Endothelial cell of umbilical vein (primary cell): ENCODE measurements around the gene OPRD1. TPM values are rescaled to one million over a fixed set of nuclear protein-coding genes. Genes with fewer than 3 reads are reported as not detected.

Source experiments
- BruUV-seq: library from RNA; stranded (reverse); fragments of 400-500 nt; replicated peaks from 2 replicates; lab custom pipeline; 2021; lab: Mats Ljungman, UMichigan
- CTCF ChIA-PET: fragments of 300-600, 350-600 bp; sonication (Branson Sonifier 250); formaldehyde crosslinking; loops from one replicate; lab custom pipeline; 2021; ENCODE audit warnings: antibody characterized with exemption, inconsistent platforms; lab: Charles Lee
- POLR2A ChIA-PET: fragments of 300-600, 350-600 bp; sonication (Branson Sonifier 250); formaldehyde crosslinking; loops from one replicate; lab custom pipeline; 2021; ENCODE audit warnings: antibody characterized with exemption, inconsistent platforms; lab: Charles Lee
- DNase-seq: peaks from one replicate; pipeline ENCODE4 v3.0.0-alpha.2; 2011; ENCODE audit warnings: low read depth, low spot score
- FAIRE-seq: peaks from 2 replicates; lab custom pipeline; 2011; peaks lifted over from hg19 to GRCh38; lab: Jason Lieb, UNC
- H2AFZ ChIP-seq: 2 replicates; pipeline ENCODE4 v1.6.0; 2012; ENCODE audit warnings: low read depth, low read length, control low read depth, inconsistent platforms
- H3K27ac ChIP-seq: 2 replicates; pipeline ENCODE4 v1.5.1; 2011; ENCODE audit warnings: low read depth, mild to moderate bottlenecking, control low read depth, low read length, moderate library complexity; ENCODE audit not compliant: insufficient read depth
- H3K27me3 ChIP-seq, 2 experiments: 2 replicates each; pipeline versions ENCODE4 v1.6.0 to v1.6.1; 2011; ENCODE audit warnings: low read length in 2 of 2, mixed read lengths in 1 of 2; ENCODE audit not compliant: control insufficient read depth in 2 of 2, insufficient read depth in 2 of 2
- H3K36me3 ChIP-seq, 2 experiments: 2 replicates in 1 of 2; 3 replicates in 1 of 2; pipeline ENCODE4 v1.5.1; 2011; ENCODE audit warnings: low read length in 2 of 2, mild to moderate bottlenecking in 1 of 2, moderate library complexity in 1 of 2; ENCODE audit not compliant: control insufficient read depth in 2 of 2, insufficient read depth in 2 of 2; ENCODE audit errors: extremely low read depth in 1 of 2
- H3K4me1 ChIP-seq: 3 replicates; pipeline ENCODE4 v1.5.1; 2011; ENCODE audit warnings: mild to moderate bottlenecking, low read length; ENCODE audit not compliant: control insufficient read depth, insufficient read depth; ENCODE audit errors: extremely low read depth
- H3K4me2 ChIP-seq: 2 replicates; pipeline ENCODE4 v1.6.1; 2011; ENCODE audit warnings: low read length, control low read depth, mixed read lengths; ENCODE audit not compliant: insufficient read depth
- H3K4me3 ChIP-seq, 3 experiments: fragments of 200-600 bp in 1 of 3; sonication (generic), shearing (Covaris generic) in 1 of 3; replicated peaks in 1 of 3; 2 replicates each; pipeline ENCODE4 v1.5.1; 2011 to 2016; ENCODE audit warnings: control low read depth in 3 of 3, low read length in 3 of 3, mild to moderate bottlenecking in 2 of 3, inconsistent platforms in 1 of 3, low read depth in 1 of 3, moderate library complexity in 1 of 3; ENCODE audit not compliant: insufficient read depth in 1 of 3
- H3K79me2 ChIP-seq: 2 replicates; pipeline ENCODE4 v1.6.0; 2012; ENCODE audit warnings: low read length, inconsistent platforms; ENCODE audit not compliant: control insufficient read depth, insufficient read depth
- H3K9ac ChIP-seq: replicated peaks from 2 replicates; pipeline ENCODE3; 2011; ENCODE audit warnings: low read length, control low read depth; ENCODE audit not compliant: insufficient read depth; ENCODE audit errors: extremely low read depth
- H3K9me1 ChIP-seq: replicated peaks from 3 replicates; pipeline ENCODE4 v1.6.0; 2011; ENCODE audit warnings: mild to moderate bottlenecking, low read length; ENCODE audit not compliant: control insufficient read depth, insufficient read depth; ENCODE audit errors: extremely low read depth
- H3K9me3 ChIP-seq: replicated peaks from 2 replicates; pipeline ENCODE4 v1.5.1; 2012; ENCODE audit warnings: low read length, inconsistent platforms; ENCODE audit not compliant: control insufficient read depth, insufficient read depth
- H4K20me1 ChIP-seq: replicated peaks from 2 replicates; pipeline ENCODE3; 2011; ENCODE audit warnings: mild to moderate bottlenecking, low read length; ENCODE audit not compliant: control insufficient read depth, insufficient read depth; ENCODE audit errors: extremely low read depth
- EZH2 ChIP-seq: IDR thresholded peaks from 2 replicates; pipeline ENCODE4 v1.6.1; 2012; ENCODE audit warnings: borderline replicate concordance, low read depth, mild to moderate bottlenecking, moderate library complexity, low read length, inconsistent platforms; ENCODE audit not compliant: severe bottlenecking
- FOS ChIP-seq: IDR thresholded peaks from 2 replicates; pipeline ENCODE4 v1.6.1; 2011; ENCODE audit warnings: mild to moderate bottlenecking, low read length, moderate library complexity, borderline replicate concordance; ENCODE audit not compliant: insufficient read depth
- GATA2 ChIP-seq: IDR thresholded peaks from 2 replicates; pipeline ENCODE4 v1.7.0; 2011; ENCODE audit warnings: low read depth, mild to moderate bottlenecking, moderate library complexity, mixed read lengths, low read length; ENCODE audit not compliant: insufficient read length, insufficient read depth
- JUN ChIP-seq: IDR thresholded peaks from 2 replicates; pipeline ENCODE4 v1.6.1; 2011; ENCODE audit warnings: borderline replicate concordance, low read depth; ENCODE audit not compliant: insufficient read length, insufficient read depth
- MYC ChIP-seq: IDR thresholded peaks from one replicate; pipeline ENCODE4 v1.6.1; 2011; ENCODE audit warnings: mild to moderate bottlenecking, low read depth, low read length
- POLR2A ChIP-seq: IDR thresholded peaks from 2 replicates; pipeline ENCODE4 v1.6.1; 2012; ENCODE audit warnings: low read depth, mild to moderate bottlenecking, control low read depth, low read length
- POLR2AphosphoS5 ChIP-seq: IDR thresholded peaks from 2 replicates; pipeline ENCODE4 v1.6.1; 2012; ENCODE audit warnings: low read depth, mild to moderate bottlenecking, control low read depth, low read length, moderate library complexity; ENCODE audit not compliant: insufficient read depth
- dilution Hi-C: fragments of 300-500 bp; cut with MboI; formaldehyde crosslinking; loops from one replicate; pipeline ENCODE4 v1.15.0; 2019; ENCODE audit warnings: low sequenced_read_pairs; ENCODE audit not compliant: extremely low pct_ligation_motif_present
- intact Hi-C: fragments of 100-400 bp; cut with micrococcal nuclease; formaldehyde crosslinking; loops from one replicate; pipeline ENCODE4 v1.10.0; 2022
- polyA plus RNA-seq, 4 experiments: library from polyadenylated mRNA; depleted of rRNA in 3 of 4; stranded (reverse) in 3 of 4; unstranded in 1 of 4; fragments of >200 nt; gene quantifications; 2 replicates each; pipeline versions ENCODE4 v1.2.1 to v1.2.3, GENCODE V29; 2011 to 2012; ENCODE audit warnings: missing spikeins in 1 of 4
- total RNA-seq: library from RNA; stranded (reverse); gene quantifications from 2 replicates; pipeline ENCODE4 v1.2.3, GENCODE V29; 2021
- TF ChIP-seq, protein P1 (sequence below): IDR thresholded peaks from 2 replicates; pipeline ENCODE4 v1.6.1; 2011; ENCODE audit not compliant: insufficient read depth, insufficient read length
- TF ChIP-seq, protein P2 (sequence below), 2 donors: IDR thresholded peaks; 1 replicate in 1 of 2; 2 replicates in 1 of 2; pipeline ENCODE4 v1.5.1; 2011; ENCODE audit warnings: low read length in 2 of 2, mild to moderate bottlenecking in 2 of 2, moderate library complexity in 2 of 2, control low read depth in 1 of 2, inconsistent platforms in 1 of 2, low read depth in 1 of 2; ENCODE audit not compliant: insufficient read depth in 1 of 2; ENCODE audit errors: extremely low read depth in 1 of 2

The OPRD1 gene
- total and polyA plus RNA-seq, 2 donors (not counting 3 experiments of a cell fraction or from before 2014, with no cell fraction given) = not detected

DNA sequence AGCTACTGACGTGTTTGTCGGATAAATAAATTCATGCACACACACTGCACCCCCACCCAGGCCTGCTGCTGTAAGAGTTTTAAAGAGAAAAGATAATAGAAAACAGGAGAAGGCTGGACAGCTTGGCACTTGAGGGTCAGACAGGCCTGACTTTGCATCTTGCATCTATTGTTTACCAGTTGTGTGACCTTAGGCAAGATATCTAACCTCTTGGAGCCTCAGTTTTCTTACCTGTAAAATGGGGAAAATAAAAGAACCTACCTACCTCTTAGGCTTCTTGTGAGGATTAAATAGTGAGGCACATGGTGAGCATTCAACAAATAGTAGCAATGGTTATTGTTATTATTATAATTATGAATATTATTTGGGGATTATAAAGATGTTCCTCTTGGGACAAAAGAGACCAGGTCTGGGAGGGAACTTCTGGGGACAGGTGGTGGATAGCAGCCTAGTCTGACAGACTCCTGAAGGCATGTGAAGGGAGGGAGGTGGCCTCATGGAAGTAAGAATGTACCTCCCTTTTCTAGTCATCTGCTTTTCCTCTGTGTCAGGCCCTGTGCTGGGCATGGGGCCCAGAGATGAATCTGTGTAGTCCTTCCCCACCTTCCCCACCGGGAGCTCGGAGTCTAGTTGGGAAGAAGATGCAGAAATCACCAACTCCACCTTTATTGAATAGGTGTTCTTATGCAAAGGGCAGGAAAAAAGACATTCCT lies 84.1 kb downstream of the OPRD1 start:
- Histone ChIP-seq H3K4me1 (peaks cover 10% of the 10 kb centered on the region), H3K9ac (no peak overlapping the region), H3K27ac (no peak overlapping the region), H3K36me3 (peaks cover 0 to 2% of the 10 kb centered on the region in 2 experiments), H3K9me3 (no peaks in the 10 kb centered on the region), H3K27me3 (no peaks in the 10 kb centered on the region), H3K4me2 (no peak overlapping the region), H4K20me1 (no peaks in the 10 kb centered on the region), H3K9me1 (no peaks in the 10 kb centered on the region), H3K4me3 (no peak overlapping the region), H3K79me2 (no peaks in the 10 kb centered on the region), H2AFZ (no peak overlapping the region)
- ChIA-PET CTCF (no interaction called here), POLR2A (interaction anchor here (0.5 to 0.6 kb wide), 2 partner anchors 11 to 258 kb away, joined by 3 read pairs; no protein-coding TSS in a partner anchor)
- BruUV-seq = no TSS peak
- TF ChIP-seq EZH2 (no peak), MYC (no peak), JUN (no peak), GATA2 (no peak), POLR2AphosphoS5 (no peak), FOS (no peak), POLR2A (no peak)
- TF ChIP-seq, protein P1, sequence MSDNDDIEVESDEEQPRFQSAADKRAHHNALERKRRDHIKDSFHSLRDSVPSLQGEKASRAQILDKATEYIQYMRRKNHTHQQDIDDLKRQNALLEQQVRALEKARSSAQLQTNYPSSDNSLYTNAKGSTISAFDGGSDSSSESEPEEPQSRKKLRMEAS = no peak
- TF ChIP-seq, protein P2, sequence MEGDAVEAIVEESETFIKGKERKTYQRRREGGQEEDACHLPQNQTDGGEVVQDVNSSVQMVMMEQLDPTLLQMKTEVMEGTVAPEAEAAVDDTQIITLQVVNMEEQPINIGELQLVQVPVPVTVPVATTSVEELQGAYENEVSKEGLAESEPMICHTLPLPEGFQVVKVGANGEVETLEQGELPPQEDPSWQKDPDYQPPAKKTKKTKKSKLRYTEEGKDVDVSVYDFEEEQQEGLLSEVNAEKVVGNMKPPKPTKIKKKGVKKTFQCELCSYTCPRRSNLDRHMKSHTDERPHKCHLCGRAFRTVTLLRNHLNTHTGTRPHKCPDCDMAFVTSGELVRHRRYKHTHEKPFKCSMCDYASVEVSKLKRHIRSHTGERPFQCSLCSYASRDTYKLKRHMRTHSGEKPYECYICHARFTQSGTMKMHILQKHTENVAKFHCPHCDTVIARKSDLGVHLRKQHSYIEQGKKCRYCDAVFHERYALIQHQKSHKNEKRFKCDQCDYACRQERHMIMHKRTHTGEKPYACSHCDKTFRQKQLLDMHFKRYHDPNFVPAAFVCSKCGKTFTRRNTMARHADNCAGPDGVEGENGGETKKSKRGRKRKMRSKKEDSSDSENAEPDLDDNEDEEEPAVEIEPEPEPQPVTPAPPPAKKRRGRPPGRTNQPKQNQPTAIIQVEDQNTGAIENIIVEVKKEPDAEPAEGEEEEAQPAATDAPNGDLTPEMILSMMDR (IDR thresholded peaks at IDR 0.05; ENCODE audit: extremely low read depth in 1 of 2, insufficient read depth in 1 of 2, low read depth in 1 of 2, low read length in 2 of 2) = no peak
- DNase-seq (no peak), FAIRE-seq (no peak)
- intact Hi-C loops (no loop called here), dilution Hi-C loops (no loop called here)
